BE2C (cell line): ENCODE measurements around the gene POU3F2. TPM values are rescaled to one million over a fixed set of nuclear protein-coding genes. Genes with fewer than 3 reads are reported as not detected.

Experiments
- DNase-seq: peaks from one replicate; pipeline ENCODE4 v3.0.0-alpha.2; 2020
- H3K27me3 ChIP-seq: fragments of 250-450 bp; sonication (Bioruptor Pico); 2 replicates; pipeline ENCODE4 v1.5.1; 2020; ENCODE audit warnings: mild to moderate bottlenecking
- H3K36me3 ChIP-seq: fragments of 250-450 bp; sonication (Bioruptor Pico); 2 replicates; pipeline ENCODE4 v1.5.1; 2020; ENCODE audit warnings: mild to moderate bottlenecking
- H3K4me1 ChIP-seq: fragments of 250-450 bp; sonication (Bioruptor Pico); 2 replicates; pipeline ENCODE4 v1.5.1; 2020
- H3K4me3 ChIP-seq: 2 replicates; pipeline ENCODE4 v1.5.1; 2011; ENCODE audit warnings: low read depth, low read length
- H3K9me3 ChIP-seq: fragments of 250-450 bp; sonication (Bioruptor Pico); 2 replicates; pipeline ENCODE4 v1.5.1; 2020
- CTCF ChIP-seq: IDR thresholded peaks from 2 replicates; pipeline ENCODE4 v1.5.1; 2012; ENCODE audit warnings: mild to moderate bottlenecking, low read depth, low read length
- polyA plus RNA-seq: library from polyadenylated mRNA; unstranded; fragments of >200 nt; gene quantifications from one replicate; pipeline ENCODE4 v1.2.1, GENCODE V29; 2012; ENCODE audit warnings: low read depth, missing spikeins; ENCODE audit not compliant: insufficient read length, insufficient read depth

Gene POU3F2
- 0.22 TPM for polyA plus RNA-seq

- Histone ChIP-seq H3K4me1 (no peaks in the 10 kb centered on the region), H3K36me3 (no peaks in the 10 kb centered on the region), H3K4me3 (peak within 1 kb of the TSS; percentile 63), H3K9me3 (no peaks in the 10 kb centered on the region), H3K27me3 (peaks cover 90% of the 10 kb centered on the region)
- DNase-seq: peak; percentile 93
- TF ChIP-seq CTCF: no peak
Measured at GRCh38 chr6:98834060-98835031, at the start of gene POU3F2. Gene POU3F2 (plus strand): TSS chr6:98834574. CDS start chr6:98834874, 300 bp downstream.

- Histone ChIP-seq H3K4me3 (no peak overlapping the region), H3K36me3 (no peaks in the 10 kb centered on the region), H3K27me3 (peaks cover 27% of the 10 kb centered on the region), H3K4me1 (no peaks in the 10 kb centered on the region), H3K9me3 (no peaks in the 10 kb centered on the region)
- no peak for DNase-seq
- TF ChIP-seq CTCF: no peak
Measured at GRCh38 chr6:98787435-98787834, 46.9 kb upstream of the POU3F2 start.

- DNase-seq: peak; percentile 26
- H3K4me3 ChIP-seq: no peak overlapping the region
- H3K9me3 ChIP-seq: no peaks in the 10 kb centered on the region
- H3K36me3 ChIP-seq: no peaks in the 10 kb centered on the region
- H3K4me1 ChIP-seq: no peaks in the 10 kb centered on the region
- TF ChIP-seq CTCF: no peak
- H3K27me3 ChIP-seq: peaks cover 27% of the 10 kb centered on the region
Measured at GRCh38 chr6:98787961-98788360, 46.4 kb upstream of the POU3F2 start.

- no peak for TF ChIP-seq CTCF
- Histone ChIP-seq H3K4me1 (no peaks in the 10 kb centered on the region), H3K9me3 (no peaks in the 10 kb centered on the region), H3K27me3 (peaks cover 5% of the 10 kb centered on the region; the same call in 1 of the 2 replicates), H3K36me3 (no peaks in the 10 kb centered on the region), H3K4me3 (no peak overlapping the region)
- DNase-seq: no peak
Measured at GRCh38 chr6:98794307-98794842, 40.0 kb upstream of the POU3F2 start.

GRCh38 chr6:98797217-98797994 is 37.0 kb upstream of the POU3F2 start:
- H3K36me3 ChIP-seq: no peaks in the 10 kb centered on the region
- no peaks in the 10 kb centered on the region for H3K9me3 ChIP-seq
- no peak for DNase-seq
- H3K27me3 ChIP-seq: no peaks in the 10 kb centered on the region
- no peak for TF ChIP-seq CTCF
- H3K4me1 ChIP-seq: no peaks in the 10 kb centered on the region
- no peak overlapping the region for H3K4me3 ChIP-seq
